H1 (cell line): ENCODE results near the gene CHSY1. TPM values are rescaled to one million over a fixed set of nuclear protein-coding genes. Genes with fewer than 3 reads are reported as not detected.

Experiments used
- BRCA1 ChIP-seq: IDR thresholded peaks from 2 replicates; pipeline ENCODE4 v1.6.1; 2012; ENCODE audit warnings: low read depth, low read length, improper control_type of control experiment
- KDM1A ChIP-seq: fragments of 200-600, 300-600 bp; sonication (generic); IDR thresholded peaks from 2 replicates; pipeline ENCODE4 v1.7.1; 2016; ENCODE audit warnings: mild to moderate bottlenecking, low read length, borderline replicate concordance
- MAFK ChIP-seq: IDR thresholded peaks from 2 replicates; pipeline ENCODE4 v1.6.1; 2012; ENCODE audit warnings: low read depth, mild to moderate bottlenecking, improper control_type of control experiment, low read length
- TCF12 ChIP-seq: IDR thresholded peaks from 2 replicates; pipeline ENCODE4 v1.6.1; 2011; ENCODE audit warnings: low read depth, mild to moderate bottlenecking, low read length
- YY1 ChIP-seq: IDR thresholded peaks from 2 replicates; pipeline ENCODE4 v1.6.1; 2011; ENCODE audit warnings: low read depth, mild to moderate bottlenecking, low read length
- polyA plus RNA-seq, 7 experiments: library from polyadenylated mRNA; depleted of rRNA in 3 of 7; stranded (reverse) in 5 of 7; unstranded in 2 of 7; fragments of >200 nt in 5 of 7; fragments of 200-250 nt in 2 of 7; gene quantifications; 1 replicate in 5 of 7; 2 replicates in 1 of 7; 4 replicates in 1 of 7; pipeline versions ENCODE4 v1.2.1 to v1.2.3, GENCODE V29; 2011 to 2013; ENCODE audit warnings: missing spikeins in 2 of 7, mixed read lengths in 2 of 7
- total RNA-seq: library from RNA; stranded (reverse); fragmentation: NEBNext Ultra II Directional; extraction: Animal tissue kit (Norgen Biotek cat#: 25700); gene quantifications from 2 replicates; pipeline ENCODE4 v1.2.1, GENCODE V29; 2021

The CHSY1 gene
- total and polyA plus RNA-seq, 2 of the 8 experiments (the other 6 are each of a cell fraction or from before 2014, with no cell fraction given), result 24.9 to 60.7 TPM

DNA sequence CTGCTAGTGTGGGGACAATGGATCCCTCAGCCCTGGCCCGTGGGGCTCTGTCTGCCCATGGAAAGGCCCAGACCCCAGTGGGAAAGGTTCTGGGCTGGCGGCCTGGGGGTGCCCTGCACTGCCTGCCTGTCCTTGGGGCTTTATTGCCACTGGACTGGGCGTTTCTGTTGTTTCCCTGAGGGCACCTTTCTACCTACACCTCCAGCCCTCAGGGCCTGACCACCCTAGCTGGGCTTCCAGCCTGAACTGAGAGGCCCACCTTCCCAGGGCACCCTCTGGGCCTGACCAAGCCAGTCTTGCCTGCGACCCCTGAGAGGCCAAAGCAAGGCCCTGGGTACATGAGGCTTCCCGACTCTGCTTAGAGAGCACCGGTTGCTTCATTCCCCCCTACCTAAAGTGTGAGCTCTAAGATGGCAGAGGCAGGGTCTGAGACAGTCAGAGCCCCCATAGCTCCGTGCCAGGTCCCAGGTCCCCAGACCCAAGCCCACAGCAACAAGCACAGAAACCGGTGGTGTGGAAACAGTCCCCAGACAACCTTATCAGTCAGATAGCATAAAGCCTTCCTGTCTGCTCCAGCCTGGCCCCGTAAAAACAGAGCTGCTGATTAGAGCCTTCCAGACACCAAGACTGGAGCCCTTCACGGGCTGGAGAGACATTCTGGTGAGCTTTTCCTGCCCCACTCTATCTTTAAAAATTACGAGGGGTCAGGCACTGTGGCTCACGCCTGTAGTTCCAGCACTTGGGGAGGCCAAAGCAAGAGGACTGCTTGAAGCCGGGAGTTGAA, 102.8 kb downstream of the CHSY1 start (continued):
- no peak for TF ChIP-seq TCF12
- TF ChIP-seq BRCA1, result no peak
- no peak for TF ChIP-seq MAFK
- no peak for TF ChIP-seq KDM1A
- TF ChIP-seq YY1, result no peak
- TF ChIP-seq, all 59 proteins: peak for 0
